Stomach (tissue), 9 donors: ENCODE measurements around the gene KCTD16. TPM values are rescaled to one million over a fixed set of nuclear protein-coding genes. Genes with fewer than 3 reads are reported as not detected.

ENCODE experiments used
- DNase-seq, 2 donors: peaks; one replicate each; pipeline versions ENCODE4 v3.0.0 to v3.0.0-alpha.2; 2013 to 2019
- H3K27ac ChIP-seq, 5 donors: fragments of 200-600 bp in 4 of 5; sonication (generic) in 4 of 5; one replicate each; pipeline ENCODE4 v1.5.1; 2013 to 2019; ENCODE audit warnings: mild to moderate bottlenecking in 1 of 5, moderate library complexity in 1 of 5
- H3K27me3 ChIP-seq, 3 donors: fragments of 200-600 bp; sonication (generic); one replicate each; pipeline ENCODE4 v1.5.1; 2017 to 2019; ENCODE audit warnings: mixed run types in 1 of 3
- H3K36me3 ChIP-seq, 4 donors: fragments of 200-600 bp; sonication (generic); 1 replicate in 3 of 4; 2 replicates in 1 of 4; pipeline ENCODE4 v1.5.1; 2016 to 2019
- H3K4me1 ChIP-seq, 4 donors: fragments of 200-600 bp; sonication (generic); one replicate each; pipeline ENCODE4 v1.5.1; 2016 to 2019
- H3K4me3 ChIP-seq, 4 donors: fragments of 200-600 bp; sonication (generic) in 3 of 4; one replicate each; pipeline ENCODE4 v1.5.1; 2016 to 2019; ENCODE audit warnings: mild to moderate bottlenecking in 1 of 4
- H3K9me3 ChIP-seq, 4 donors: fragments of 200-600 bp; sonication (generic); one replicate each; pipeline ENCODE4 v1.5.1; 2016 to 2019
- CTCF ChIP-seq, 7 experiments: fragments of 450-650 bp in 4 of 7; fragments of 200-600 bp in 3 of 7; sonication (generic) in 3 of 7; IDR thresholded peaks; one replicate each; pipeline ENCODE4 v1.5.1; 2016 to 2019; ENCODE audit warnings: antibody characterized with exemption in 7 of 7, control low read depth in 2 of 7, mild to moderate bottlenecking in 1 of 7
- EP300 ChIP-seq: sonication (generic); formaldehyde crosslinking; IDR thresholded peaks from one replicate; pipeline ENCODE4 v1.6.1; 2017; ENCODE audit warnings: antibody characterized with exemption
- POLR2A ChIP-seq, 4 donors: fragments of 450-650 bp; IDR thresholded peaks; one replicate each; pipeline ENCODE4 v1.6.1; 2016; ENCODE audit warnings: antibody characterized with exemption in 4 of 4, control low read depth in 2 of 4, mild to moderate bottlenecking in 1 of 4, moderate library complexity in 1 of 4
- POLR2AphosphoS5 ChIP-seq, 3 donors: sonication (generic); formaldehyde crosslinking; IDR thresholded peaks; one replicate each; pipeline ENCODE4 v1.6.1; 2016; ENCODE audit warnings: antibody characterized with exemption in 3 of 3
- WGBS, 5 donors: extraction: QIAGEN DNeasy Blood & Tissue Kit in 3 of 5; methylation state at CpG; one replicate each; pipeline versions ENCODE4 v1.1.5 to v1.1.7; 2013 to 2018; 5-methylcytosine and 5-hydroxymethylcytosine counted together
- intact Hi-C: fragments of 100-400 bp; cut with DNase I; formaldehyde crosslinking; loops from one replicate; pipeline ENCODE4 v1.15.1; 2023; ENCODE audit warnings: low total_unique reads
- polyA plus RNA-seq, 3 donors: library from polyadenylated mRNA; stranded (reverse); fragments of 200-250 nt; gene quantifications; one replicate each; pipeline ENCODE4 v1.2.3, GENCODE V29; 2013
- total RNA-seq, 5 donors: library from RNA; depleted of rRNA; stranded (reverse); fragments of >200 nt; gene quantifications; one replicate each; pipeline versions ENCODE4 v1.1.0 to v1.2.3, GENCODE V29; 2014 to 2016
- donor health status: healthy with polysubstance abuse.
- donor health status: Bipolar disorder and iron deficiency.
- donor health status: healthy.

KCTD16 gene
- total and polyA plus RNA-seq, 8 donors: under 0.01 to 1.8 (median under 0.01) TPM; not detected in 4

DNA sequence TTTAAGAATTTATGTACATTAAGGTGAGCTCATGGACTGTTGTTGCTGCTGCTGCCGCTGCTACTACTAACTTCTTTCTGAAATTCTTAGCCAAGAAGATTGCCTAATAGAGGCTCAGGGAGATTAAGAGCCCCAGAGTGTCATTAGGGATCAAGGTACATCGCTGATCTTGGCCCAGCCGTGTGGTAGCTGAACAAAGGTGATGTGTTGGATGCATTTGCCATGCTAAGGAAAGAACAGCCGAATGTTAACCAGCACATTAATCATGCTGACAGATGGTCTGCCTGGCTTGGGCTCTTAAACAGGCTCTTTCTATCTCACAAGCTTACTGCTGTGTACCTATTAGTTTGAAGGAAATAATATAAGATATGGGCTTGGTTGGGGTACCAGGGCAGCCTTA lies 137.1 kb downstream of the KCTD16 start:
- DNase-seq: peak in 1 of 2 donors; percentile 47
- Histone ChIP-seq H3K27me3 (no peaks in the 10 kb centered on the region), H3K4me1 (no peaks in the 10 kb centered on the region), H3K9me3 (no peaks in the 10 kb centered on the region), H3K4me3 (no peak overlapping the region), H3K36me3 (no peaks in the 10 kb centered on the region), H3K27ac (no peak overlapping the region)
- TF ChIP-seq POLR2A (IDR thresholded peaks at IDR 0.05): no peak
- TF ChIP-seq POLR2AphosphoS5 (IDR thresholded peaks at IDR 0.05): no peak
- TF ChIP-seq EP300: no peak
- no peak for TF ChIP-seq CTCF (IDR thresholded peaks at IDR 0.05)
- intact Hi-C loops: no loop called here
- WGBS, 5 donors: 46 to 56% (median 52%) methylated on average over 4 of the region's 4 CpGs

- Histone ChIP-seq H3K36me3 (no peaks in the 10 kb centered on the region), H3K9me3 (no peaks in the 10 kb centered on the region), H3K4me1 (no peaks in the 10 kb centered on the region), H3K27me3 (no peaks in the 10 kb centered on the region), H3K4me3 (no peak overlapping the region), H3K27ac (no peak overlapping the region)
- no peak for DNase-seq
- TF ChIP-seq EP300 (no peak), POLR2AphosphoS5 (IDR thresholded peaks at IDR 0.05) (no peak), CTCF (IDR thresholded peaks at IDR 0.05) (no peak), POLR2A (IDR thresholded peaks at IDR 0.05) (no peak)
- 76 to 89% (median 86%) methylated on average over 5 of the region's 5 CpGs for WGBS, 5 donors
- intact Hi-C loops: no loop called here
These were observed 137.5 kb downstream of the KCTD16 start for GRCh38 chr5:144308174-144308573.

DNA sequence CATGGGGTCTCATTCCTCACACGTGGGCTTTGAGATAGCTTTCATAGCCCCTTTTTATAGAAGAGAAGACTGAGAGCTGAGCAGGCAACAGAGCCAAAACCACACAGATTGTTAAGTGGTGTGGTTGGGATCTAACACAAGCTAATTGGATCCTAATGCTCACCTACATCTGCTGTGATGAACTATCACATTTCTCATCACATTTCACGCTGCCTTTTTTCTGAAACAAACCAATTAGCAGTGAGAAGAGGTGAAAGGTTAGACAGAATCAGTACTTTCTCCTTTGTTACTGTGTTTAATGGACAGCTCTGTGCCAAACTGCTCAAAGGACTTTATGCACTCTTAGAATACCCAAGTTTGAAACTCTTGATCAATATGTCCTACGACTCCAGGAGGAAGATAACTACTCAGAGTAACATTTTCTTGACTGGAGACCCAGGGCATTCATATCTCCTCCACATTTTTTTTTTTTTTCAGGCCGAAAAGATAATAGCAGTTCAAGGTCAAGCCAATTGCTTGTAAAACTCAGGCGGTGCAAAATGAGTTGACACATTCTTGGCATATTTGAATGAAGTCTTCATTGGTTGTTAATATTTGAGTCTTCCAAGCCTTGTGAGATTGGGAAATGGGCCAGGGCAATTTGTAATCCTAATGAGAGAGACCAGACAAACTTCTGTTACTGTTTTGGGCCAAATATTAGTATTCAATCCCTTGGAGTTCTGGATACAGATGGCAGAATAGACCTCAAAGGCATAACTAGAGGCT lies 138.4 kb downstream of the KCTD16 start:
- no peaks in the 10 kb centered on the region for H3K27me3 ChIP-seq
- H3K4me1 ChIP-seq: no peaks in the 10 kb centered on the region
- no peak overlapping the region for H3K4me3 ChIP-seq
- DNase-seq: peak in 1 of 2 donors; percentile 36
- intact Hi-C loops: no loop called here
- no peaks in the 10 kb centered on the region for H3K9me3 ChIP-seq
- no peaks in the 10 kb centered on the region for H3K36me3 ChIP-seq
- TF ChIP-seq POLR2AphosphoS5 (IDR thresholded peaks at IDR 0.05) (no peak), CTCF (IDR thresholded peaks at IDR 0.05) (no peak), POLR2A (IDR thresholded peaks at IDR 0.05) (no peak), EP300 (no peak)
- H3K27ac ChIP-seq: no peak overlapping the region
- WGBS, 5 donors: 29 to 53% (median 44%) methylated on average over 5 of the region's 5 CpGs

GRCh38 chr5:144310621-144311020 lies 139.9 kb downstream of the KCTD16 start:
- H3K27me3 ChIP-seq: no peaks in the 10 kb centered on the region
- no peak overlapping the region for H3K27ac ChIP-seq
- no peaks in the 10 kb centered on the region for H3K36me3 ChIP-seq
- no peaks in the 10 kb centered on the region for H3K9me3 ChIP-seq
- TF ChIP-seq POLR2AphosphoS5 (IDR thresholded peaks at IDR 0.05) (no peak), POLR2A (IDR thresholded peaks at IDR 0.05) (no peak), CTCF (IDR thresholded peaks at IDR 0.05) (no peak), EP300 (no peak)
- no peak for DNase-seq
- intact Hi-C loops: no loop called here
- no peaks in the 10 kb centered on the region for H3K4me1 ChIP-seq
- H3K4me3 ChIP-seq: no peak overlapping the region
- 89 to 95% (median 94%) methylated on average over 2 of the region's 2 CpGs for WGBS, 5 donors
